ENCODE data around the gene USP12.

Gene USP12

DNA sequence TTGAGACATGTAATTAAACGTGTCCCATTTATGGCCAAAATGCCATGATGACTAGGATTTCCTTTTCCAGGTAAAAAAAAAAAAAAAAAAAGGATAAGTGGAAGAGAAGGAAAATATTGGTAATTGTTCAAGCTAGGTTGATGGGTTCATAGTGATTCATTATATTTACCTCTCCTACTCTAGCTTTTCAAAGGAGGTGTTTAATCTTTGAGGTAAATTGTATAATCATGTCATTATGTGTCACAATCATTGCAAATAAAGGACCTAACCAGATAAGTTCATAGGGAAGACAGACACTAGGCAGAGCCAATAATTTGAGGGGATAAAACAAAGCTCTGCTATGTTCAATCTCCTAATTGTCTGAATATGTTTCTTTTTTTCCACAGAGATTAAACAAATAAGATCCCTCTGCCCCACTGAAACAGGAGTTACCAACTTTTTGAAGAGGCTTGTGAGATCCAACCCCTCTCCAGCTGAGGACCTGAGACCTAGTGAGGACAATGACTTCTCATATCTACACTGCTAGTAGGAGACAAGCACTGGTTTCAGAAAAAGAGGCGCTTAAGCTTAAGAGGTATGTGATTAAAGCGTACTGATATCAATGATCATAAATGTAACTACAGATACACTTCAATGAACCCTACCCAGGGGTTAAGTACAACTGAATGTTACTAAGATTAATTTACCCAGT, 61.4 kb downstream of the USP12 start:
- H3K4me3 ChIP-seq (ENCODE audit: low read depth, low read length) = no peak overlapping the region
- TF ChIP-seq, protein P1, sequence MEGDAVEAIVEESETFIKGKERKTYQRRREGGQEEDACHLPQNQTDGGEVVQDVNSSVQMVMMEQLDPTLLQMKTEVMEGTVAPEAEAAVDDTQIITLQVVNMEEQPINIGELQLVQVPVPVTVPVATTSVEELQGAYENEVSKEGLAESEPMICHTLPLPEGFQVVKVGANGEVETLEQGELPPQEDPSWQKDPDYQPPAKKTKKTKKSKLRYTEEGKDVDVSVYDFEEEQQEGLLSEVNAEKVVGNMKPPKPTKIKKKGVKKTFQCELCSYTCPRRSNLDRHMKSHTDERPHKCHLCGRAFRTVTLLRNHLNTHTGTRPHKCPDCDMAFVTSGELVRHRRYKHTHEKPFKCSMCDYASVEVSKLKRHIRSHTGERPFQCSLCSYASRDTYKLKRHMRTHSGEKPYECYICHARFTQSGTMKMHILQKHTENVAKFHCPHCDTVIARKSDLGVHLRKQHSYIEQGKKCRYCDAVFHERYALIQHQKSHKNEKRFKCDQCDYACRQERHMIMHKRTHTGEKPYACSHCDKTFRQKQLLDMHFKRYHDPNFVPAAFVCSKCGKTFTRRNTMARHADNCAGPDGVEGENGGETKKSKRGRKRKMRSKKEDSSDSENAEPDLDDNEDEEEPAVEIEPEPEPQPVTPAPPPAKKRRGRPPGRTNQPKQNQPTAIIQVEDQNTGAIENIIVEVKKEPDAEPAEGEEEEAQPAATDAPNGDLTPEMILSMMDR (IDR thresholded peaks at IDR 0.05; ENCODE audit: low read depth, low read length) = no peak

- H3K4me3 ChIP-seq (ENCODE audit: low read depth, low read length) = no peak overlapping the region
- TF ChIP-seq, protein P1 (IDR thresholded peaks at IDR 0.05; ENCODE audit: low read depth, low read length) = no peak
Measured at GRCh38 chr13:27106144-27106543, 65.5 kb downstream of the USP12 start.

GRCh38 chr13:27104606-27105005, 67.0 kb downstream of the USP12 start:
- TF ChIP-seq, protein P1 (IDR thresholded peaks at IDR 0.05; ENCODE audit: low read depth, low read length) = no peak
- H3K4me3 ChIP-seq (ENCODE audit: low read depth, low read length) = no peak overlapping the region

GRCh38 chr13:27101847-27102246, 69.8 kb downstream of the USP12 start:
- H3K4me3 ChIP-seq (ENCODE audit: low read depth, low read length) = no peak overlapping the region
- TF ChIP-seq, protein P1 (IDR thresholded peaks at IDR 0.05; ENCODE audit: low read depth, low read length) = no peak

DNA sequence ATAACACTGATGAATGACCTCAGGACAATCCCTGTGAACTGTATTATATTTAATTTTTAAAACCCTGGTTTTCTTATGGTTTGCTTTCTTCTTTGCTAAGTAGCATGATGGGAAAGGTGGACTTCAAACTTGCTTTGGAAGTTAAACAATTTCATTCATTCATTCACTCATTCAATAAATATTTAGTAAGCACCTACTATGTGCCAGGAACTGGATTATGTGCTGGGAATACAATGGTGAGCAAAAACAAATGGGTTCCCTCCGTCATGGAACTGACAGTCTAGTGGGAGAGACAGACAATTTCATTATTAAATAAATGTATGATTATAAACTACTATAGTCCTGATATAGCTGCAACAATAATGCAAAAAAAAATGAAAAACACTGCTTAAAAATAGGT, 70.3 kb downstream of the USP12 start:
- no peak overlapping the region for H3K4me3 ChIP-seq (ENCODE audit: low read depth, low read length)
- TF ChIP-seq, protein P1 (IDR thresholded peaks at IDR 0.05; ENCODE audit: low read depth, low read length) = no peak

DNA sequence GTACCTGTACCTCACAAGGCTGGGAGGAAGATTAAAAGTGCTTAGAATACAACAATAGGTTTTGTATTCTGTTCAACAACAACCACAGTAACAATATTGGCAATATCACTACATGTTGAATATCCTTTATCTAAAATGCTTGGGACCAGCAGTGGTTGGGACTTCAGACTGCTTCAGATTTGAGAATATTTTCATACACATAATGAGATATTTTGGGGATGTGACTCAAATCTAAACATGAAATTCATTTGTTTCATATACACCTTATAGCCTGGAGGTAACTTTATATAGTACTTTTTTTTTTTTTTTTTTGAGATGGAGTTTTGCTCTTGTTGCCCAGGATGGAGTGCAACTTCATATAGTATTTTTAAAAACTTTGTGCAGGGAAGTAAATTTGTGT, 73.9 kb downstream of the USP12 start:
- TF ChIP-seq, protein P1 (IDR thresholded peaks at IDR 0.05; ENCODE audit: low read depth, low read length) = no peak
- no peak overlapping the region for H3K4me3 ChIP-seq (ENCODE audit: low read depth, low read length)

DNA sequence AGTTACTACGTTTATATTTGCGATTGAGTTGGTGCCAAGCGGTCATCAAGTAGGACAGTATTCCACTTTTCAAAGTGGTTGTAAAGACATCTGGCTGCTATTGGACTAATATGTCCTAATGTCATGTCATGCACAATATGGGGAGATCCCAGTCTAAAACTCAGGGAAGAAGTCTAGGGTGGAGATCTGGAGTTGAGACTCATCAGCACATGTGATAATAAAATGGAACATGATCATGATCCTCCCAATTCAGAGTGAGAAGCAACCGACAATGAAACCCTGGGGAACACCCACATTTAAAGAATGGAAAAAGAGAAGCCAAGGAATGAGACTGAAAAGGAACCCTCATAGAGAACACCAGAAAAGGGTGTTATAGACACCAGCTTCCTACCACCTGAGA, 80.2 kb downstream of the USP12 start:
- TF ChIP-seq, protein P1 (IDR thresholded peaks at IDR 0.05; ENCODE audit: low read depth, low read length) = no peak
- no peak overlapping the region for H3K4me3 ChIP-seq (ENCODE audit: low read depth, low read length)

Measured in WI38 (cell line).